Parathyroid adenoma (tissue), 2 donors: Measurements from ENCODE around the gene AJAP1.

Source experiments
- H2AFZ ChIP-seq: fragments of 300-600 bp; sonication (generic); one replicate; pipeline ENCODE4 v1.7.0; 2017; ENCODE audit warnings: antibody characterized with exemption, mild to moderate bottlenecking
- H3K27ac ChIP-seq: fragments of 300-600 bp; sonication (generic); one replicate; pipeline ENCODE4 v1.7.0; 2017
- H3K27me3 ChIP-seq: fragments of 300-600 bp; sonication (generic); one replicate; pipeline ENCODE4 v1.7.0; 2017; ENCODE audit warnings: low read length; ENCODE audit not compliant: control insufficient read depth, insufficient read depth
- H3K36me3 ChIP-seq: fragments of 300-600 bp; sonication (generic); one replicate; pipeline ENCODE4 v1.7.0; 2017; ENCODE audit warnings: low read length; ENCODE audit not compliant: control insufficient read depth, insufficient read depth
- H3K4me1 ChIP-seq: fragments of 300-600 bp; sonication (generic); one replicate; pipeline ENCODE4 v1.7.0; 2017; ENCODE audit warnings: control low read depth
- H3K4me2 ChIP-seq: fragments of 300-600 bp; sonication (generic); one replicate; pipeline ENCODE4 v1.7.0; 2017; ENCODE audit warnings: low read length
- H3K4me3 ChIP-seq: fragments of 300-600 bp; sonication (generic); one replicate; pipeline ENCODE4 v1.7.0; 2017; ENCODE audit warnings: low read depth, low read length
- H3K79me2 ChIP-seq: fragments of 300-600 bp; sonication (generic); one replicate; pipeline ENCODE4 v1.7.0; 2017; ENCODE audit warnings: control low read depth
- H3K9ac ChIP-seq: fragments of 300-600 bp; sonication (generic); one replicate; pipeline ENCODE4 v1.7.0; 2017; ENCODE audit warnings: mild to moderate bottlenecking
- H3K9me3 ChIP-seq: fragments of 300-600 bp; sonication (generic); one replicate; pipeline ENCODE4 v1.7.0; 2017; ENCODE audit warnings: low read length; ENCODE audit not compliant: control insufficient read depth
- TF ChIP-seq, protein P1 (sequence below): fragments of 300-600 bp; sonication (generic); IDR thresholded peaks from one replicate; pipeline ENCODE4 v1.7.0; 2017; ENCODE audit warnings: antibody characterized with exemption, mild to moderate bottlenecking
- donor health status: primary hyperparathyroidism.

Gene AJAP1

DNA sequence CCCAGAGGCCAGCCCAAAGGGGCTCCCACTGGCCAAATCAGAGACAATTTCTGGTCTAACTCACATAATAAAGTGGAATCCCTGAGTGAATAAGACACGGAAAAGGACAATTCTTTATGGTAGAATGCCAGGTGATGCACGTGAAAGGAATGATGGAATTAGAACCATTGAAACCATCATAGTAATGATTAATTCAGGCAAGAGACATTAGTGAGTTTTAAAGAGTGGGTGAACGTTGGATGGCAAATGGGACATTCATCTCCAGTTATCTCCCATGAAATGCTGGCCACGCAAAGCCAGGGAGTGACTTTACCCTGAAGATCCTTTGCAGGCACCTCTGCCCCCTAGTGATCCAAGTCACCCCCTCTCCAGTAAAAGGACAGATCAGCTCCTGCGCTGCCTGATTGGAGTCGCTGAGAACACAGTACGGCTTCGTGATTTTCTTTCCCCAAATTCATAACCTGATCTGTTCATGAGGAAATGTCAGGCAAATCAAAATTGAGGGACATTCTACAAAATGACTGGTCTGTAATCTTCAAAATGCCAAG, 87.5 kb downstream of the AJAP1 start:
- Histone ChIP-seq H3K79me2 (no peaks in the 10 kb centered on the region), H3K4me2 (no peak overlapping the region), H3K4me3 (no peak overlapping the region), H3K9me3 (no peaks in the 10 kb centered on the region), H3K9ac (no peak overlapping the region), H3K27ac (no peak overlapping the region), H2AFZ (no peak overlapping the region), H3K4me1 (no peaks in the 10 kb centered on the region), H3K27me3 (no peaks in the 10 kb centered on the region), H3K36me3 (no peaks in the 10 kb centered on the region)
- TF ChIP-seq, protein P1, sequence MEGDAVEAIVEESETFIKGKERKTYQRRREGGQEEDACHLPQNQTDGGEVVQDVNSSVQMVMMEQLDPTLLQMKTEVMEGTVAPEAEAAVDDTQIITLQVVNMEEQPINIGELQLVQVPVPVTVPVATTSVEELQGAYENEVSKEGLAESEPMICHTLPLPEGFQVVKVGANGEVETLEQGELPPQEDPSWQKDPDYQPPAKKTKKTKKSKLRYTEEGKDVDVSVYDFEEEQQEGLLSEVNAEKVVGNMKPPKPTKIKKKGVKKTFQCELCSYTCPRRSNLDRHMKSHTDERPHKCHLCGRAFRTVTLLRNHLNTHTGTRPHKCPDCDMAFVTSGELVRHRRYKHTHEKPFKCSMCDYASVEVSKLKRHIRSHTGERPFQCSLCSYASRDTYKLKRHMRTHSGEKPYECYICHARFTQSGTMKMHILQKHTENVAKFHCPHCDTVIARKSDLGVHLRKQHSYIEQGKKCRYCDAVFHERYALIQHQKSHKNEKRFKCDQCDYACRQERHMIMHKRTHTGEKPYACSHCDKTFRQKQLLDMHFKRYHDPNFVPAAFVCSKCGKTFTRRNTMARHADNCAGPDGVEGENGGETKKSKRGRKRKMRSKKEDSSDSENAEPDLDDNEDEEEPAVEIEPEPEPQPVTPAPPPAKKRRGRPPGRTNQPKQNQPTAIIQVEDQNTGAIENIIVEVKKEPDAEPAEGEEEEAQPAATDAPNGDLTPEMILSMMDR, result no peak

DNA sequence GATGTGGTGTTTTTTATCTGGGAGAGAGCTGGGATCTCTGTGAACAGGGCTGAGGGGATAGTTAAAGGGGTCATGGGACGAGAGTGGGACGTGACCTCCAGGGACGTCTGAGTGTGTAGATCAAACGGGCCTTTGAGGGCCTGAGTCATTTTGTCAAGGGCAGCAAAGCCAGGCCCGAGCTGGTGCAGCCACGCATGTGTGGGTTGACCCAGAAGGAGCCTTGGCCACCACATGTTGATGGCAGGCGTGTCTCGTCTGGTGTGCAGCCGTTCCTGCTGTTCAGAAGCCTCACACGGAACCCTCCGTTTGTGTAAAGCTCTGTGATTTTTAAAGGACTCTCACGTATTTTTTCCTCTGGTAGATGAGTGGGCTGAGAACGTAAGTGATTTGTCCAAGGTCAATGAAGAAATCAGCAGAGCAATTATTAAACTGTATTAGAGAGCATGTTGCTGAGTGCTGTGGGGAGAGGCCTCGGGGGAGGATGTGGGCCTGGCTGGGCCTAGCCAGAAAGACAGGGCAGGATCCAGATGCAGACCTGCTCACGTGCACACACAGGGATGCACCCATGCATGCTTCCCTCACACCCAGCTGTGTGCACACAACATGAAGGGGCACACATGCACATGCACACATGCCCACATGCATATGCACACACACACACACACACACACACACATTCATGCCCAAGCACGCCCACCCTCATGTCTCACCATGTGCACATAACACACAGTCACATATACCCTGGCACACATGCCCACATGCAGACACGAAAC, 89.8 kb downstream of the AJAP1 start:
- H3K27me3 ChIP-seq, result no peaks in the 10 kb centered on the region
- H3K4me3 ChIP-seq, result no peak overlapping the region
- H3K9me3 ChIP-seq, result no peaks in the 10 kb centered on the region
- H3K36me3 ChIP-seq, result no peaks in the 10 kb centered on the region
- no peaks in the 10 kb centered on the region for H3K79me2 ChIP-seq
- no peaks in the 10 kb centered on the region for H3K4me1 ChIP-seq
- H2AFZ ChIP-seq, result no peak overlapping the region
- no peak overlapping the region for H3K9ac ChIP-seq
- no peak overlapping the region for H3K4me2 ChIP-seq
- TF ChIP-seq, protein P1, result no peak
- no peak overlapping the region for H3K27ac ChIP-seq

DNA sequence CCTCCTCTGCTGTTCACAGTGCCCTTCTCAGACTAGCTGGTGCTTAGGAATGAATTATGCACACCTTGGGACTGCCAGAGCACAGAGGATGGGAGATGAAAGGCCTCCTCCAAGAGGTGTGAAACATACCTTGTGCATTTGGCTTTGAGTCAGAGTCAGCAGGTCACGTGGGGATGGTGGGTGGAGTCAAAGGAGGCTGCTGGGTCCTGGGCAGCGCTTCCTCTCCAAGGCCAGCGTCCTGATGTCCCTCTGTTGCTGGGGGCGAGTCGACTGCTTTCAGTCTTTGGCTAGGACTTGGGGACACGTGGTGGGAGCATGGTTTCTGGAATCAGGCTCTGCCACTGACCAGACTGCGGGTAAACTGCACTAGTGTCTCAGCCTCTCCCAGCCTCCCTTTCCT, 91.2 kb downstream of the AJAP1 start:
- Histone ChIP-seq H3K4me2 (no peak overlapping the region), H3K9me3 (no peaks in the 10 kb centered on the region), H3K9ac (no peak overlapping the region), H3K27ac (no peak overlapping the region), H3K79me2 (no peaks in the 10 kb centered on the region), H3K27me3 (no peaks in the 10 kb centered on the region), H2AFZ (no peak overlapping the region), H3K36me3 (no peaks in the 10 kb centered on the region), H3K4me3 (no peak overlapping the region), H3K4me1 (no peaks in the 10 kb centered on the region)
- TF ChIP-seq, protein P1, result no peak

DNA sequence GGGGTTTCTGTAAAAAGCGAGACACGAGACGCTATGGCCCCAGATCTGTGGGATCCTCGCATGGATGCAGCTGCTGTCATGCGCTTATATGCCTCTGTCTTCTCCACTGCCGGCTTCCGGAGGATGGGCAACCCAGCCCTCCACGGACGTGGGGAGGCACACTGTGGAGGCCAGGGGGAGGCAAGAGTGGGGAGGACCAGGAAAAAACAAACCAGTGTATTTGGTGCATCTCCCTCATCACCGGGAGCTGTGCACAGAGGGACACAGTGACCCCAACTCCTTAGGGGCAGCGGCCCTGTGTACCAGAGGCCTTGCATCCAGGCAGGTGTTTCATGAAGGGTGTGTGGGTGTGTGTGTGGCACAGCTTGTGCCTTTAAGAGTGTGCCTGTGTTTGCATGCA, 95.0 kb downstream of the AJAP1 start:
- TF ChIP-seq, protein P1, result no peak
- Histone ChIP-seq H3K4me3 (no peak overlapping the region), H3K4me2 (no peak overlapping the region), H3K9me3 (no peaks in the 10 kb centered on the region), H3K27me3 (no peaks in the 10 kb centered on the region), H3K27ac (no peak overlapping the region), H3K79me2 (no peaks in the 10 kb centered on the region), H3K36me3 (no peaks in the 10 kb centered on the region), H3K4me1 (no peaks in the 10 kb centered on the region), H3K9ac (no peak overlapping the region), H2AFZ (no peak overlapping the region)

DNA sequence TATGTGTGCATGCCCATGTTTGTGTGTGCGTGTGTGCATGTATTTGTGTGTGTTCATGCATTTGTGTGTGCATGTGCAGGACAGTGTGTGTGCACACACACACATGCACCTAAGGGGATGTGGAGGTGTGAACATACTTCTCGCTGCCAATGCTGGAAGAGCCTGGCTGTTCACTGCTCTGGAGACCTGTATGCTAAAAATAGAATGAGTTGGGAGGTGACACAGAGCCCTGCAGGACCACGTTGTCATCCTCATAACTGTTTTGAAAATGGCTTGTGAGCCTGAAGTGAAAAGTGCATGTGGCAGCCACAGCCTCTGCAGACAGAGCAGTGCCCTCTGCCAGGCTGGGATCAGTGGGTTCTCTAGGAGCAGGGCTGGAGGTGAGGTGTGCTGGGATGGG, 95.8 kb downstream of the AJAP1 start:
- Histone ChIP-seq H2AFZ (no peak overlapping the region), H3K4me1 (no peaks in the 10 kb centered on the region), H3K79me2 (no peaks in the 10 kb centered on the region), H3K9me3 (no peaks in the 10 kb centered on the region), H3K27ac (no peak overlapping the region), H3K36me3 (no peaks in the 10 kb centered on the region), H3K4me3 (no peak overlapping the region), H3K27me3 (no peaks in the 10 kb centered on the region), H3K4me2 (no peak overlapping the region), H3K9ac (no peak overlapping the region)
- TF ChIP-seq, protein P1, result no peak
